Measurements from ENCODE around the gene RGS3. TPM values are rescaled to one million over a fixed set of nuclear protein-coding genes. Genes with fewer than 3 reads are reported as not detected.
"Not testable (repeated sequence)": the region's sequence is repeated elsewhere in the genome, so short reads cannot be mapped to it uniquely, and the experiment has no call there.

Gene RGS3
- total and polyA plus RNA-seq, 4 donors: 33.5 to 54.9 (median 40.9) TPM

DNA sequence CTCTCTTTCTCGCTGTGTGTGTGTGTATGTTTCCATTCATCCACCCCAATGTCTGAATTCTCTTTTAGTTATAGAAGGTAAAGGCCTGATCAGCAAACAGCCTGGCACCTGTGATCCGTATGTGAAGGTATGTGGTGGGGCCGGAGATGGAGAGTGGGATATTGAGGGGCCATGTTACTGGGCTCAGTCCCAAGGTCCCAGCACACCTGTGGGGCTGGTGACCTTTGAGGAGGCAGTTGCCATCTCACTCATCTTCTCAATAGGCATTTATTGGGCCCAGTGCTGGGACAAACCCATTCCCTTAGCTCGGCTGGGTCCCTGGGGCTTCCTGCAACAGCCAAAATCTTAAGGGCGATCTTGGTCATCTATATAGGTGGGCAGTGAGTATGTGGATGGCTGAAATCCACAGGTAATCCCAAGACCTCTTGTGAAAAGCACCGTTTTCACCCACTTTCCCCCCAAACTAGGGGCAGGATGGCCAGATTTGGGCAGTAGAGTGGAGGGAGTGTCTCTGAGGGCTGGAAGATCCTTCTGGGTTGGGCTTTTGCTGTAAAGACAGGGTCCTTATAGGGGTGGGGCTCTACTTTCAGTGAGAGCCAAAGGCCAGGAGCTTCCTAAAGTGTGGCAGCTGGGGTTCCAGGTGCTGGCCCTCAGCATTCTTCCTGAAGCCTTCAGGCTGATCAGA, 19.6 kb downstream of the RGS3 start:
- Histone ChIP-seq H3K4me3 (ENCODE audit: low read depth, low read length) (no peak overlapping the region), H3K27ac (ENCODE audit: low read depth, low read length) (no peak overlapping the region), H3K9me3 (ENCODE audit: control insufficient read depth, insufficient read depth, low read length) (no peaks in the 10 kb centered on the region), H3K36me3 (ENCODE audit: control insufficient read depth, insufficient read depth, low read length) (no peaks in the 10 kb centered on the region), H3K4me1 (ENCODE audit: control insufficient read depth, insufficient read depth, low read length) (peaks cover 18% of the 10 kb centered on the region), H3K27me3 (ENCODE audit: control insufficient read depth, insufficient read depth, low read length) (no peaks in the 10 kb centered on the region)
- WGBS (ENCODE audit: insufficient coverage): 100% methylated on average over 2 of the region's 6 CpGs
- no peak for DNase-seq (ENCODE audit: low read depth in 4 of 6, low spot score in 6 of 6)

DNA sequence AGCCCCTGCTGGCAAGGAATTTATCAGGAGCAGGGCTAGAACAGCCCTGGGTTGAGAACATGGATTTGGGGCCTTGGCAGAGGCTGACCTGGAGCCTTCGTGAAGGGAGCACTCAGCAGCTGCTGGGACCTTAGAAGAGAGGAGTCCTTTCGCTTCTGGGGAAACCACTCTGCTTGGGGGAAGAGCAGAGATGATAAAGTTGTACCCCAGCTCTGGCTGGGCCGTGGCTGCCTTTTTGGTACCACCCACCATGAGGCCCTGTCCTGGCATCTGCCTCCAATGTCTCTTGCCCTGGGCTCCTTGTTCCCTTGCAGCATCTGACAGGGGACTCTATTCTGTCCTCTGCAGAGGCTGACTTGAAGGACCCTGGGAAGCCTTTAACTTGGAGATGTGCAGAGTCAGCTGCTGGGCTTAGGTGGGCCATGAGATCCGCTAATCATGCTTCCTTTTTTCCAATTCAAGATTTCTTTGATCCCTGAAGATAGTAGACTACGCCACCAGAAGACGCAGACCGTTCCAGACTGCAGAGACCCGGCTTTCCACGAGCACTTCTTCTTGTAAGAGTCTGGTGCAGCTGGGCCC, 20.2 kb downstream of the RGS3 start:
- DNase-seq (ENCODE audit: low read depth in 4 of 6, low spot score in 6 of 6): no peak
- Histone ChIP-seq H3K9me3 (ENCODE audit: control insufficient read depth, insufficient read depth, low read length) (no peaks in the 10 kb centered on the region), H3K27ac (ENCODE audit: low read depth, low read length) (no peak overlapping the region), H3K4me1 (ENCODE audit: control insufficient read depth, insufficient read depth, low read length) (peaks cover 18% of the 10 kb centered on the region), H3K36me3 (ENCODE audit: control insufficient read depth, insufficient read depth, low read length) (peaks cover 3% of the 10 kb centered on the region), H3K4me3 (ENCODE audit: low read depth, low read length) (no peak overlapping the region), H3K27me3 (ENCODE audit: control insufficient read depth, insufficient read depth, low read length) (no peaks in the 10 kb centered on the region)
- 98% methylated on average over 3 of the region's 9 CpGs for whole genome bisulfite sequencing (ENCODE audit: insufficient coverage)

DNA sequence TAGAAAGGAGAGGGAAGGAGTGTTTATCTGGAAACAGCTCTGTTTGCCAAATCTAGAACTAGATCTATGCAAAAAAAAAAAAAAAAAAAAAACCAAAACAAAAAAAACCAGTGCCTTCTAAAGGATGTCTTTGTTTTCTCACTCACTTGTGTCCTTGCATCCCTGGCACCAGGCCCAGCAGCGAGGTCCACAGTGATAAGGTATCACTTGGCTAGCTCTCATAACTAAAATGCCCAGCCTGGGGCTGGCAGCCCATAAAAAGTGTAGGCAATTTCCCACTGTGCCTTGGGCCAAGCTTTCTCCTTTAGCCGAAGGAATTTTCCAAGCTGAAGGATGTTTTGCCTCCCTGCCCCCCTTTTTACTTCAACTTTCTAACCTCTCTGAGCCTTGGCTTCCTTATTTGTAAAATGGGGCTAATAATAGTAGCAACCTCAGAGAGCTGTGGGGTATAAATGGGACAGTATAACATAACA, 20.8 kb downstream of the RGS3 start:
- WGBS (ENCODE audit: insufficient coverage): 30% methylated on average over 1 of the region's 2 CpGs
- DNase-seq (ENCODE audit: low read depth in 4 of 6, low spot score in 6 of 6): peak in 1 of 6 donors; percentile 34
- no peaks in the 10 kb centered on the region for H3K9me3 ChIP-seq (ENCODE audit: control insufficient read depth, insufficient read depth, low read length)
- H3K27me3 ChIP-seq (ENCODE audit: control insufficient read depth, insufficient read depth, low read length): no peaks in the 10 kb centered on the region
- peaks cover 14% of the 10 kb centered on the region for H3K4me1 ChIP-seq (ENCODE audit: control insufficient read depth, insufficient read depth, low read length)
- H3K36me3 ChIP-seq (ENCODE audit: control insufficient read depth, insufficient read depth, low read length): peaks cover 3% of the 10 kb centered on the region
- no peak overlapping the region for H3K4me3 ChIP-seq (ENCODE audit: low read depth, low read length)
- no peak overlapping the region for H3K27ac ChIP-seq (ENCODE audit: low read depth, low read length)

DNA sequence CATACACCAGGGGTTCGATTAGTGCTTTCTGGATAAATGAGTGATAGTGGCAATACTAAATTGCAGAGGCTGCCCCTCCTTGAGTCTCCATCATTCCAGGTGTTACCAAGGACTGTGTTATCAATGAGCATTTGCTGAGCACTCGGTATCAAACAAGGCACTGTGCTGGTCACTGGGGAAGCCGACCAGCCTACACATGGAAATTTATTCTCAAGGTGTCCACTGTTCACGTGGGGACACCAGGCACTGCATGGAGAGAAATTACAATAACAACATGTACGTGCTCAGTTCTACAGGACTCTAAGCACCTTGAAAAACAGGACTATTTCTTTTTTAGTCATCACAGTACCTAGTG, 22.2 kb downstream of the RGS3 start:
- Histone ChIP-seq H3K9me3 (ENCODE audit: control insufficient read depth, insufficient read depth, low read length) (no peaks in the 10 kb centered on the region), H3K4me3 (ENCODE audit: low read depth, low read length) (no peak overlapping the region), H3K27ac (ENCODE audit: low read depth, low read length) (no peak overlapping the region), H3K36me3 (ENCODE audit: control insufficient read depth, insufficient read depth, low read length) (peaks cover 3% of the 10 kb centered on the region), H3K4me1 (ENCODE audit: control insufficient read depth, insufficient read depth, low read length) (peaks cover 13% of the 10 kb centered on the region), H3K27me3 (ENCODE audit: control insufficient read depth, insufficient read depth, low read length) (no peaks in the 10 kb centered on the region)
- 95% methylated on average over 3 of the region's 5 CpGs for WGBS (ENCODE audit: insufficient coverage)
- DNase-seq (ENCODE audit: low read depth in 4 of 6, low spot score in 6 of 6): no peak

DNA sequence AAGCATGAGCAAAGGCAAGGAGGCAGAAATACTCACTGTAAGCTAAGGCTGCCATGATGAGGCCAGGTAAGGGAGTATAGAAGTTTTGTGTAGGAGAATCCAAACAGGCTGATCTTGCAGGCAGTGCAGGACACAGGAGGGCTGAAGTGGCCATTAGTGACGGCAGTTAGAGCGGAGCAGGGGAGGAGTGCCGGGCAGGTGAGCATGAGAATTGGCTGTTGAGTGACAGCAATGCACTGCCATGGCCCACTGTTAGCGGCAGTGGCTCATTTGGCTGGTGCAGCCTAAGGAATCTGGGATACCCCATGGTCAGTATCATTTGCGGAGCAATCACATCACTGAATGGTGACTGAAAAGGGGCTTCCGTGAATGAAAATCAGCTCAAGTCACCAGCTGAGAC, 22.8 kb downstream of the RGS3 start:
- DNase-seq (ENCODE audit: low read depth in 4 of 6, low spot score in 6 of 6): no peak
- peaks cover 13% of the 10 kb centered on the region for H3K4me1 ChIP-seq (ENCODE audit: control insufficient read depth, insufficient read depth, low read length)
- no peaks in the 10 kb centered on the region for H3K9me3 ChIP-seq (ENCODE audit: control insufficient read depth, insufficient read depth, low read length)
- no peak overlapping the region for H3K27ac ChIP-seq (ENCODE audit: low read depth, low read length)
- H3K36me3 ChIP-seq (ENCODE audit: control insufficient read depth, insufficient read depth, low read length): peaks cover 3% of the 10 kb centered on the region
- no peaks in the 10 kb centered on the region for H3K27me3 ChIP-seq (ENCODE audit: control insufficient read depth, insufficient read depth, low read length)
- no peak overlapping the region for H3K4me3 ChIP-seq (ENCODE audit: low read depth, low read length)
- WGBS (ENCODE audit: insufficient coverage): 94% methylated on average over 4 of the region's 6 CpGs

DNA sequence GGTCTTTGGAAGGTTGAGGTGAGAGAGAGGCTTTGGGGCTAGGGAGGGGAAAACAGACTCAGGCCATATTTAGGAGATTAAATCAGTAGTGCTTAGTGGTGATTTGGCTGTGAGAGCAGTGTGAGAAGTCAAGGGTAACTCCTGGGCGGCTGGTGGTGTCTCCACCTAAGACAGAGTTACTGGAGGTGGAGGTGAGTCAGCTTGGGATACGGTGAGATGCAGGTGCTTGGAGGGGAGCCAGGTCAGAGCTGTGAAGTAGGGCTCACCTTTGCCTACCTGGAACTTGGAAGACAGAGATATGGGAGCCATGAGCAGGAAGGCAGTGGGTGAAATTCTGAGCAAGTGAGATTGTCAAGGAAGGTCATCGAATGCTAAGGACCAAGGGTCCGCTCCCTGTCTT, 24.5 kb downstream of the RGS3 start:
- H3K36me3 ChIP-seq (ENCODE audit: control insufficient read depth, insufficient read depth, low read length): peaks cover 3% of the 10 kb centered on the region
- no peak overlapping the region for H3K4me3 ChIP-seq (ENCODE audit: low read depth, low read length)
- no peak for DNase-seq (ENCODE audit: low read depth in 4 of 6, low spot score in 6 of 6)
- H3K9me3 ChIP-seq (ENCODE audit: control insufficient read depth, insufficient read depth, low read length): no peaks in the 10 kb centered on the region
- H3K27ac ChIP-seq (ENCODE audit: low read depth, low read length): no peak overlapping the region
- H3K4me1 ChIP-seq (ENCODE audit: control insufficient read depth, insufficient read depth, low read length): peaks cover 13% of the 10 kb centered on the region
- no peaks in the 10 kb centered on the region for H3K27me3 ChIP-seq (ENCODE audit: control insufficient read depth, insufficient read depth, low read length)
- 92% methylated on average over 4 of the region's 4 CpGs for WGBS (ENCODE audit: insufficient coverage)

DNA sequence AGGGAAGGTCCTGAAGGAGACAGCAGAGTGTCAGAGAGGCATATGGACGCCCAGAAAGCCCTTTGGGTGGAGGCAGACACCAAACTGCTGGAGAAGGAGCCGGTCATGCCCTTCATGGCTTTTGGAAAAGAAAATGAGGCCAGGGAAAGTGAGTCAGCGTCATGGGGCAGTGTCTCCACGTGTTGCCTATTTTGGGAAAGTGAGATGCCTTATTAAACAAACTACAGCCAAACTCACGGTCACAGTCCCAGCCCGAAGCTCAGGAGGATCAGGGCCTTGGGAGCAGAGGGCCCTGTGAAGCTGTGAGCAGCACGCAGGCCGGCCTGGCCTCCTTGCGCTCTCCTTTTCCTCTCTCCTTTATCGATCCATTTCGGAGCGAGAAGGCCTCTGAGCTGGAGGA, 25.0 kb downstream of the RGS3 start:
- Histone ChIP-seq H3K36me3 (ENCODE audit: control insufficient read depth, insufficient read depth, low read length) (peaks cover 3% of the 10 kb centered on the region), H3K4me1 (ENCODE audit: control insufficient read depth, insufficient read depth, low read length) (peaks cover 14% of the 10 kb centered on the region)
- WGBS (ENCODE audit: insufficient coverage): 96% methylated on average over 7 of the region's 12 CpGs

DNA sequence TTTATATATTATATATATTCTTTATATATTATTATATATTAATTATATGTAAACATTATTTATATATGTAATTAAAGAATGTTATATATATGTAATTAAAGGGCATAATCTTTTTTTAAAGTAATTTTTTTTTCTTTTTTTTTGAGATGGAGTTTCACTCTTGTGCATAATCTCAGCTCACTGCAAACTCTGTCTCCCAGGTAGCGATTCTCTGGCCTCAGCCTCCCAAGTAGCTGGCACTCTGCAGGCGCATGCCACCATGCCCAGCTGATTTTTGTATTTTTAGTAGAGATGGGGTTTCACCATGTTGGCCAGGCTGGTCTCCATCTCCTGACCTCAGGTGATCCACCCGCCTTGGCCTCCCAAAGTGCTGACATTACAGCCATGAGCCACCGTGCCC, 27.6 kb downstream of the RGS3 start:
- not testable (repeated sequence) for DNase-seq (ENCODE audit: low read depth in 4 of 6, low spot score in 6 of 6); H3K27ac ChIP-seq (ENCODE audit: low read depth, low read length); H3K4me1 ChIP-seq (ENCODE audit: control insufficient read depth, insufficient read depth, low read length); H3K9me3 ChIP-seq (ENCODE audit: control insufficient read depth, insufficient read depth, low read length); H3K27me3 ChIP-seq (ENCODE audit: control insufficient read depth, insufficient read depth, low read length); H3K36me3 ChIP-seq (ENCODE audit: control insufficient read depth, insufficient read depth, low read length); H3K4me3 ChIP-seq (ENCODE audit: low read depth, low read length)
- WGBS (ENCODE audit: insufficient coverage): 89% methylated on average over 2 of the region's 4 CpGs

More for the DNA sequence above, 25.0 kb downstream of the RGS3 start:
- Histone ChIP-seq H3K27me3 (ENCODE audit: control insufficient read depth, insufficient read depth, low read length) (no peaks in the 10 kb centered on the region), H3K4me3 (ENCODE audit: low read depth, low read length) (no peak overlapping the region), H3K27ac (ENCODE audit: low read depth, low read length) (no peak overlapping the region), H3K9me3 (ENCODE audit: control insufficient read depth, insufficient read depth, low read length) (no peaks in the 10 kb centered on the region)
- DNase-seq (ENCODE audit: low read depth in 4 of 6, low spot score in 6 of 6): no peak

DNA sequence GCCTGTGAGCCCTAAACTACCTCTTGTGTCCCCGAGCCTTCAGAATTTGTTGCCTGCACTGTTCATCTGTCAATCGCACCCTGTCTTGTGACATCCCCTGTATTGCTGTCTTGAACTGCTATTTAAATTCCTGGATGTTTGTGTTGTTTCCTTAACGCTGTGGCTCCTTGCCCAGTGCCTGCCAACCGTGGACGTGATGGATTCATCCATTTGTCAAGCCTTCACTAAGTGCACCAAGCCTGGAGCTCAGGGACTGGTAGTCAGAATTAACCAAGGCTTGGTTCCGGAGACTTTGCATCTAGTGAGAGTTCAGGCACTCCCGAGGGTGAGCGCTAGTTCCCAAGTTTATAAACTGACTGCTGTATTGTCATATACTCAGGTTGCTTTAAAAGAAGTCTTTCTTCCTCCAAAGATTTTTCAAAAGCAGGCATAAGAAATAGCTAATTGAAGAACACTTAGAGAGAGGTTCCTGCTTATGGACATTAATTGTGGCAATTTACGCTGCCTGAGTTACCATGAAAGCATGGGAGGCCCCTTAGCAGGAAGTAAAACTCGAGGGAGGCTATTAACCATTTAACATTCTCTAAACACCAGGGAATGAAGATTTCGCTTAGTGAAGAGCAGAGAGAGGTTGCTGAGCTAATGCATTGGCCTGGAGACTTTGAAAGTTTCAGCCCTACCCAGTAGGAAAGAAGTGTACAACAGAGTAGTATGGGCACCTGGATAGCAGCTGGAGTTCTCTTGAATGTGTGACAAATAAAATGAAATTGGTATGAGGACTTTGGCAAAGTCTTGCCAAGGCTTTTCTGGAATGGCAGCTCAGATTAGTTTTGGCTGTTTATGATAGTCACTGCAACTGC, 29.0 kb downstream of the RGS3 start:
- H3K4me3 ChIP-seq (ENCODE audit: low read depth, low read length): no peak overlapping the region
- H3K36me3 ChIP-seq (ENCODE audit: control insufficient read depth, insufficient read depth, low read length): peaks cover 3% of the 10 kb centered on the region
- DNase-seq (ENCODE audit: low read depth in 4 of 6, low spot score in 6 of 6): peak; percentile 32 to 88 (median 56)
- H3K9me3 ChIP-seq (ENCODE audit: control insufficient read depth, insufficient read depth, low read length): no peaks in the 10 kb centered on the region
- H3K27me3 ChIP-seq (ENCODE audit: control insufficient read depth, insufficient read depth, low read length): no peaks in the 10 kb centered on the region
- H3K4me1 ChIP-seq (ENCODE audit: control insufficient read depth, insufficient read depth, low read length): peaks cover 8% of the 10 kb centered on the region
- no peak overlapping the region for H3K27ac ChIP-seq (ENCODE audit: low read depth, low read length)
- 21% methylated on average over 5 of the region's 11 CpGs for WGBS (ENCODE audit: insufficient coverage)
